ENCODE results near the gene INAFM1. TPM values are rescaled to one million over a fixed set of nuclear protein-coding genes. Genes with fewer than 3 reads are reported as not detected.

The INAFM1 gene
- 0.51 and 0.89 TPM in 2 replicates for total RNA-seq

DNA sequence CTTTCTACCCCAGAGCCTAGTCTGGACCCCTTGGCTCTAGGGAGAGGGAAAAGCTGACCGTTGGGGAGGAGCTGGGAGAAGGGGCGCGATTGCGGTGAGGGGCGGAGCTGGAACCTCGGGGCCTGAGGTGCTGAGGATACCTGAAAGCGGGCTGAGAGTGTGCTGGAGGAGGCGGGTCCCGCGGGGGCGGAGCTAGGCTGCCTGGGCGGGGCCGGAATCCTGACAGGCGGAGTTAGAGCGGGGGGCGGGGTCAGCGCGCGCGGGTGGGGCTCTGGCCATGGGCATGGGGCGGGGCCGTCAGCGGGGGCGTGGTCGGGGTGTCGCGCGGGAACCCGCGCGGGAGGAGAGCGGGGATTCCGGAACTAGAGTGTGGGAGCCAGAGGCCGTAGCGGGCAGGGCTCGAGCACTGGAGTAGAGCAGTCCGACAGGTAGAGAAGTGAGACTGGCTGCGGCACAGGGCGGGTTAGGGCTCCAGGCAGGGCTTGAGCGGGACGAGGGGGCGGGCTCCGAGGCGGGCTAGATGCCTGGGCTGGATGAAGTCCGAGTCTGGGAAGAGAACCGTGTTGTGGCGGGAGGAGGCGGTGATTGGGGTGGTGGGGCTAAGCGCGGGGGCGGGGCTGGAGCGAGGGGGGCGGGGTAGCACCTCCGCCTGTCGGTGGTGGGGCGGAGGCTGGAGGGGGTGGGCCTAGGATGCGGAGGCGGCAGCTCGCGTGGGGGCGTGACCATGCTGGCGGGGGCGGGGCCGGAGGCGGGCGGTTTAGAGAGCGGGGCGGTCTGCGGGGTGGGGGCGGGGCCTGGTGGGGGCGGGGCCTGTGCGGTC is at the start of gene INAFM1:
Gene INAFM1, plus strand, starts transcription at position 815 of the 820 bp plus-strand sequence. CDS start 35 bp downstream, outside the sequence.
- DNase-seq (ENCODE audit: low read depth in 2 of 2), result peak; percentile 77 to 95

DNA sequence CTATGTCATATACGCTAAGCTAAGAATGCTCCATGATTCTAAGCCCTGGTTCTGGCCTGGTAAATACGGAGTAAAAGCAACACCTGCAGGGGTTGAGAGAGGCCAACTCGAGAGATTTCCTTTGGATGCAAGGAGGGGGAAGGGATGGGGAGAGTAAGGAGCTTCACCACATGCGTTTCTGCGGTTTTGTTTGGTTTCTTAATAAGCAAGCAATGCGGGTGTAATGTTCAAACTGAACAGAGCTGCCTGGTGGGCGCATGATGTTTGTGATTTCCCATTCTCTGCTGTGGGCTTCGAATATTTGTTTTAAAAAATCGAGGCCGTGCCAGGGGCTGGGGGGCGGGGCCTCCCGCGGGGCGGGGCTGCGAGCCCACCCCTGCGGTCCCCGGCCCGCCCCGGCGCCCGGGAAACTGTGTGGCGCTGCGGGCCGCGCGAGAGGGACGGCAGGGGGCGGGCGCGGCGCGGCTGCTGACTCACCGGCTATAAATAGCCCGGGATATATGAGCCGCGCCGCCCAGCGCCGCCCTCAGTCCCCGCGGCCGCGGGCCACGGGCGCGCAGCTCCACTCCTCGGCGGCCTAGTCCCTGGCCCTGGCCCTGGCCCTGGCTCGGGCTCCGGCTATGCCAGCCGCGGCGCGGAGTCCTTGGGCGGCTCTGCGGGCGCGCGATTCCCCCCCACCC is 48.8 kb upstream of the INAFM1 start:
- DNase-seq (ENCODE audit: low read depth in 2 of 2), result peak in 1 of 2 donors; percentile 89

DNA sequence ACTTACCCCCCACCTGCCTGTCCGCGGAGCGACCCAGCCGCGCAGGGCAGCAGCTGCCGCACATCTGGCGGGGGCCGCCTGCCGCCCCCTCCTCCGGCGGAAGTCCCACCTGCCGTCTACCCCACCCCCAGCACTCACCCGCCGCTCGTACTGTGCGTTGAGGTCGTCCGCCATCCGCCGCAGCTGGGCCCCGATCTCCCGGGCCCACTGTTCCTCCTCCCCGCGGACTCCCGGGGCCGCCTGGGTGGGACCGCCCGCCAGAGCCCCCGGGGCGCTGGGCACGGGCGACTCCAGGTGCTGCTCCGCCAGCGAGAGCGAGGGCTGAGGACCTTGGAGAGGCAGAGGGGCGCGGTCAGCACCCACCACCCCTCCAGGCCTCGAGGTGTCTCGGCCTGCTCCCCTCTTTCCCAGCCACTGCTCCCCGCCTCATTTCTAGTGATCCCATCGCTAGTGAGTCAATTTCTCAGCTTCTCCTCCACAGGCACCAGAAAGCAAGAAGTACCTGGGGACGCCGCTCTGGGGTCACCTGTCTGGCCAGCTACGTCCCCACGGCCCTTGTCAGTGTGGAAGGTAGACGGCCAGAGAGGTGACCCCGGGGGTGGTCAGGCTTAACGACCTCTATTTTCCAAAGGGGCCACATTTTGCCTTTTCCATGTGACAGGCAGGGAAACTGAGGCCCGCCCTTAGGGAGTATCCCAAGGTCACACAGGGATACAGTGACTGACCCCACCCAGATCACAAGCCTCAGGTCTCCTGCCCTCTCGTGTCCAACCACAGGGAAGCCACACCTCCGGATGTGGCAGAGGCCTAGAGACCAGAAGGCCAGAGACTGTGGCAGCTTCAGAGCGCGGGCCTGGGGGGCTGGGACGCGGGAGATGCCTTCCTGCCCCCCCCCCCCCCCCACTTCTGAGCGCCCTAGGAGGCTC is 48.0 kb upstream of the INAFM1 start:
- DNase-seq (ENCODE audit: low read depth in 2 of 2), result peak in 1 of 2 donors; percentile 71

DNA sequence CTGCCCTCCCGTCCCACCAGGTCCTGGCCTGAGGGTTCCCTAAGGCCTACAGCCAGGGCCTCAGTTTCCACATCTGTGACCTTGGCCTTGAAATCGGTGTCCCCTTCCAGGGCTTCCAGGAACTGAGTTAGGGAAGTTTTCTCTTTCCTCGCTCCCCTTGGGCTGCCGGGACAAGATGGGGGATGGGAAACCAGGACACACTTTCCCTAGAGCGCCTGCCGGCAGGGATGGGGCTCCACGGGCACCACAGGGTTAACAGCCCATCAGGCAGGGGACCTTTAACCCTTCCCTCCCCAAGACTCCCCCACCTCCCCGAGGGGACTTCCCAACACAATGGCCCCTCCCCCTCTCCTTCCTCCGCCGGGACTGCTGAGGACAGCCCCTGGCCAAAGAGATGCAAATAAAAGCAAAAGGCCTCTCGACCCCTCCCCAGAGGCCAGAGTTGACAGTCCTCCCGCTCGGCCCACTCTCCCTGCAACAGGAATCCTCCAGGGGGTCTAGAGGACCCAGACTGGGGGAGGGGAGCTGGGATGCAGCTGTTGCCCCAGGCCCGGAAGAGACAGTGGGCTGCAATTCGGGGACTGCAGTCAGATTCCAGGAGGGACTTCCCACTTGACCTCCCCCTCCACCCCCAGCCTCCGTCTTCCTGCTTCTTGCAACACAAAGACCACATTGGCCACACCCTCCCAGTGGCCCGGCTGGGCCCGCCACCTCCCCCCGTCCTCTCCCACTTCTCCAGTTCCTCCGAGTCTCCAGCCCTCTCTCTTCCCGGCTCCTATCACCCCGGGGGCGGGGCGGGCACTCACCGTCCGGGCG is 47.1 kb upstream of the INAFM1 start:
- DNase-seq (ENCODE audit: low read depth in 2 of 2), result peak in 1 of 2 donors; percentile 91

DNA sequence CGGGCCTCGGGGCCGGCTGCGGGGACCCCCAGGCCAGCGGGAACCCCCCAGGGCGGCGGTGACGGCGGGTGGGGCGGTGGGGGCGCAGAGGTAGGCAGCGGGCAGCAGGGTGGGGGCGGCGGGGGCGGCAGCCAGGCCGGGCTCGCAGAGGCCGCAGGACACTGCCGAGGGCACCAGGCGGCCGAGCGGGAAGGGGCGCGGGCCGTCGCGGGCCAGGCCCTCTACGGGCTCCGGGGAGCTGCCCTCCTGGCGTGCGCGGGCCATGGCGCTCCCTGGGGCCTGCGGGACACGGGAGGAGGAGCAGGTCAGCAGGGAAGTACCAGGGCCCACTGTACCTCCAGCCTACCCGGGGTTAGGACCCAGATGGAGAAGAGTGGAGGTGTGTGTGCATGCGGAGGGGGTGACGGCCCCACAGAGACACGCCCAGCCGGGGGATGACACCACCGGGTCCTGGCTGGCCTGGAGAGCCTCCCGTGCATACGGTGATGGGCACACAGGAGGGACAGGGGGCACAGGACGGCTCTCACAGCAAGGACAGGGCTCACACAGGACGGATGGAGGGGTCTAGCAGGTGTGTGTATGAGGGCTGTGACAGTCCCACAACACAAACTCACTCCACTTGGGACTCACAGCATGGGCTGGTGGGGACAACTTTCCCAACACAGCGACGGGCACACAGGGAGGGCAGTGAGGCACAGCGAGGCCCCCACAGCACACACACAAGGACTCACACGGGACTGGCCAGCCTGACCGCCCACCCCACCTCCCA is 46.3 kb upstream of the INAFM1 start:
- DNase-seq (ENCODE audit: low read depth in 2 of 2), result peak in 1 of 2 donors; percentile 57

DNA sequence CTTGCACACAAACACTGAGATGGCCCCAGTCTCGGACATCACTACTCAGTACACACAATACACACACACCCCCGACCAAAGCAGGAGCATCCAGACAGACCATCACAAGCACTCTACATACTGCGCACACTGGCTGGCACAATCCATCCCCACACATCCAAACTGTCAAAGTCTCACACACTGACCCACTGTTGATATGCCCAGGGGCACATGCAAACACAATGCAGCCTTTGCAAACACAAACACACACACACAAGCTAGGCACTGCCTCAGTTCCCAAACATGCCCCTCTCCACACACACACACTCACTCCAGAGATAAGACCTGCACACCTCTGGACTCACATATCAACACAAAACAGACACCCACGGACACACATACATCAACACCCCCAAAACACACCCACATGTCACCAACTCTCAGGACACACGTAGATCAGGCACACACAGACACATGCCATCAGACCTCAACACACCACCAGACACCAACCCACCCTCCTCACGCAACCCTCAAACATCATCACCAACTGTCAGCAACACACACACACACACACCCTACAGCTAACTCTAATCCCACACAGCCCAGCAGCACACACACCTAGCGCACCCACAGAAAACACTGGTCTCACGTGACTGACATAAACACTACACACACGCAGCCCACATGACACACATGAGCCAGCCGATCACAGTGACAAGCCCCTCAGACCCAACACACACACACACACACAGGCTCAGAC is 45.6 kb upstream of the INAFM1 start:
- DNase-seq (ENCODE audit: low read depth in 2 of 2), result peak in 1 of 2 donors; percentile 77

DNA sequence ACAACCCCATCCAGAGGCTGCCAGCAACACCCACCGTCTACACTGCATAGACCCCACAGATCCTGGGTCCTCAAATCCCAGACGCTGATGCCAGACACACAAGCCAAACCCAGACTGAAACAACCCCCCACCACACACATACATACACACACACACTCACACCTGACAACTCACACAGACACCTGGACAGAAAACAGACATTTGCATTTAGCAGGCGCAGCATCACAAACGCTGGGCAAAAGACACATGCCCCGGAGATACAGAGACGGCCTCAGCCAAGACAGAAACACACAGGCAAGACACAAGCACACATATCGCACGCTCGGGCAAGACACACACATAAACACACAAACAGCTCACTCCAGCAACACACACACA is 45.0 kb upstream of the INAFM1 start:
- DNase-seq (ENCODE audit: low read depth in 2 of 2), result no peak

DNA sequence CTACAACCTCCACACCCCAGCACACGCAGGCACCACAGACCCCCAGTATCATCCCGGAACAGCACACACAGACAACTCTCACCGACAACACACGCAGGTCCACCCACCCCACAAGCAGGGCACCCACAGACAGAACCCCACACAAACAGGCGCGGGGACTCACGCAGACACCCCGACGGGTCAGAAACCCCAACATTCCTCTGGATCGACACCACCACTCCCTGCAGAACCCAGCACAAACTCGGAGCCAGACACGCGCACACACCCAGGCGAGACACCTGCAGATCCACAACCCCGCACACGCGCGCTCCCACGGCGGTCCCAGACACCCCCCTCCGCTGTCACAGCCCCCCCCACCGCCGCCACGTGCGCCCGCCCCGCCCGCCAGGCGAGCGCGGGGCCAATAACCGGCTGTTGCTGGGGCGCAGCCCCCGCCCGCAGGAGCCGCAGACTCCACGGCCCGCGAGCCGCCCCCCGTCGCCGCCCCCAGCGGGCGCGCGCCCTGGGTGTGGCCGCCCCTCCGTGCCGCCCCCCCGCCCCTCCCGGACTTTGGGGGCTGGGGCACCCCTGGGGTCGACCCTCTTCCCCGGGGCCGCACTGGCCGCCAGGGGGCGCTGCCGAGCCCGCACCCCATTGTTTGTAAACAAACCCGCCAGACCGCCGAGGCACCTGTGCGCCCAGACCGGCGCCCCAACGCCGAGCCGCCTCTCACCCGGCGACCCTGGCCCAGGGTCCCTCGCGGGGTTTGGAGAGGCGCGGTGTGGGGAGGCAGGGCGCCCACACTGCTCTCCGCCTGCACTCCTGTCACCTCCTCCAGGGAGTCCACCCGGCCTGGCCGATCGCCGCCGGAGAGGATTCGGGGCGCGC is 44.4 kb upstream of the INAFM1 start:
- peak in 1 of 2 donors; percentile 74 for DNase-seq (ENCODE audit: low read depth in 2 of 2)

DNA sequence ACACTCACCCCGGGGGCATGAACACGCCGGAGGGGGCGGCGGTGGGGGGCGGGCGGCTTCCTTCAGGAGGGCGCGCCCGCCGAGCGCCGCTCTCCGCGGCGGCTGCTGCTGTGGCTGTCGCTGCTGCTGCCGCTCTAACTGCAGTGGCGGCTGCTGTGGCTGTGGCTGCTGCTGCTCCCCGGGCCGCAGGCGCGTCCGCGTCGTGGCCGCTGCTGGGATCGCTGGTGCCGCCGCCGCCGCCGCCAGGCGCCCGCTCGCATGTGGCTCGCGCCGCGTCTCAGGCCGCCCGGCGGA is 43.8 kb upstream of the INAFM1 start, which contains the start of gene BBC3:
Gene BBC3, minus strand, starts transcription at position 279 of the 294 bp plus-strand sequence. CDS start 2,768 bp downstream, outside the sequence.
- no peak for DNase-seq (ENCODE audit: low read depth in 2 of 2)

DNA sequence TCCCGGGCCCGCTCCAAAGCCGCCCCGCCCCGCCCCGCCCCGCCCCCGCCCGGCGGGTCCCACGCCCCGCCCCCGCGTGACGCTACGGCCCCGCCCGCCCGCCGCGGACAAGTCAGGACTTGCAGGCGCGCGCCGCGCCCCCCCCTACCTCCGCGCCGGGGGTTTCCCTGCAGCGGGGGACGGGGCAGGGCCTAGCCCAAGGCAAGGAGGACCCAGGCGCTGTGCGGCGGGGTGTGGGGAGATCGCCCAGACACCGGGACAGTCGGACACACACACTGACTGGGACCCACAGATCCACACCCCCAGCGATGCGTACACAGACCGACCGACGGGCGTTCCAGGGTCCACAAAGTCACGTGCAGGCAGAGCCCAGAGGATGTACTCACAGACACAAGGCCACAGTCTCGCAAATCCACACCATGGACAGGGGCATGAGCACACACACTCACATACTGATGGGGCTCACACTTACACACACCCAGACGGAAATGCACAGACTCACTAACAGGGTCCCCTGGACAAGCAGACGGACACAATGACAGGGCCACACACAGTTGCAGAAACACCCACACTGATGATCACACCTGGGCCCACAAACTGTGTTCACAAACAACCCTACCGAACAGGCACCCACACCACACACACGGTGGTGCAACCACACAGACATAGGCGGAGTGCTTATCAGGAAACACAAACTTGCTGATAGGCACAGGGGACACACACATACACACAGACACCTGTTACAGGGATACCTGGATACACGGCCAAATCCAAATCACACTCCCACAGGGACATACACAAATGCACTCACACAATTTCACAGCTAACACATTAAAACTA is 43.2 kb upstream of the INAFM1 start:
- DNase-seq (ENCODE audit: low read depth in 2 of 2), result peak; percentile 71 to 92

DNA sequence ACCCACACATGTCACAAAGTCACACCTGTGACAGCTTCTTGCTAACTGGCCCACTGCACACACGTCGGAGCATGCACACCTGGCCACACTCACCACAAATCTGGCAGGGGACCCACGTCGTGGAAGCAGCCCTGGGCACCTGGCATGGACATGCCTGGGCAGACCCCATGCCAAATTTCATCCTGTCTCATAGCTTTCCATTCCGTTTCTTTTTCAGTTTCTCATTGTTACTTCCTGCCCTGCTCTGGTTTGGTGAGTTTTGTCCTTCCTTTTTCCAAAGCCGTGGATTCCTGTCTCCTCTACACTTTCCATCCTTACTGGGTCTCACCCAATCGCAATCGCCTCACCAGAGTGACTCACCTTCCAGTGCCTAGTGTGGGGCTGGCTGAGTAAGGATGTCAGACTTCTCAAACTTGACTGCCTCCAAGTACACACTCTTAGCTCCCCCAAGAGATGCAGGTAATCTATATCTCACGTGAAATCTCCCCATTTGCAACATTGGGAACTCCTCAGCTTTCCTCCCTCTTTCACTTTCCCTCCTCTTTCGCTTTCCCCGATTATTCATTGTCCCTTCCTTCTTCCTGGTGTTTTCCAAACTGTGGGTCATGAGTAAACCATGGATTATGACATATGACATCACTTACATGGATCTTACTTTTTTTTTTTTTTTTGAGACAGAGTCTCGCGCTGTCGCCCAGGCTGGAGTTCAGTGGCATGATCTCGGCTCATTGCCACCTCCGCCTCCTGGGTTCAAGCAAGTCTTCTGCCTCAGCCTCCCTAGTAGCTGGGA is 42.1 kb upstream of the INAFM1 start:
- DNase-seq (ENCODE audit: low read depth in 2 of 2), result peak; percentile 64 to 81

DNA sequence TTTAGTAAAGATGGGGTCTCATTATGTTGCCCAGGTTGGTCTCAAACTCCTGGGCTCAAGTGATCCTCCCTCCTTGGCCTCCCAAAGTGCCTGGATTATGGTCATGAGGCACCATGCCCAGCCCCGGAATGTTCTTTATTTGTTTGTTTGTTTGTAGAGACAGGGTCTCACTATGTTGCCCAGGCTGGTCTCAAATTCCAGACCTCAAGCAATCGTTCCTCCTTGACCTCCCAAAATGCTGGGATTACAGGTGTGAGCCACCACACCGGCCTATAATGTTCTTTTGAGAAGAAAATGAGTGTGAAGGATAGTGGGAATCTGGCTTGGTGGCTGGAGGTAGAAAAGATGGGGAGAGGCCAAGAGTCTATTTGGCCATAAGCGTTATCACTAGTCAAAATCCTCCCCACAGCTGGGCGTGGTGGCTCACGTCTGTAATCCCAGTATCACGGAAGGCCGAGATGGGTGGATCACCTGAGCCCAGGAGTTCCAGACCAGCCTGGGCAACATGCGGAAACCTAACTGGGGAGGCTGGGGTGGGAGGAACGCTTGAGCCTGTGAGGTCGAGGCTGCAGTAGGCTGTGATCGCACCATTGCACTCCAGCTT is 38.5 kb upstream of the INAFM1 start:
- no peak for DNase-seq (ENCODE audit: low read depth in 2 of 2)

DNA sequence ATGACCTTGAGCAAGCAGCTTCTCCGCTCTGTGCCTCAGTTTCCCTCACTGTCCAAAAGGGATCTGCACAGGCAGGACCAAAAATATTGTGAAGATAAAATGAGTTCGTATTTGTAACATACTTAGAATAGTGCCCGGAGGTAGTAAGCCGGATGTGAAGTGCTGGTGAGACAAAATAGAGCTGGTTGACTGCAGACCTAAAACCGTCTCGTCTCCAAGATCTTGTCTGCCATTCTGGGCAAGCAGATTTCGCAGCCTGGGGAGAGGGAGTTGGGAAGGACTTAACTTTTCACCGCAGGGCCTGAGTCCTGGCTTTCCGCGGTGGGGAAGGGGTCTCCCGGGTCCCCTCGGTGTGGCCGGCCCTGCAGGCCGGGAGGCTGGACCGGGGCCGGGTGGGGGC is 35.5 kb upstream of the INAFM1 start:
- DNase-seq (ENCODE audit: low read depth in 2 of 2), result no peak

DNA sequence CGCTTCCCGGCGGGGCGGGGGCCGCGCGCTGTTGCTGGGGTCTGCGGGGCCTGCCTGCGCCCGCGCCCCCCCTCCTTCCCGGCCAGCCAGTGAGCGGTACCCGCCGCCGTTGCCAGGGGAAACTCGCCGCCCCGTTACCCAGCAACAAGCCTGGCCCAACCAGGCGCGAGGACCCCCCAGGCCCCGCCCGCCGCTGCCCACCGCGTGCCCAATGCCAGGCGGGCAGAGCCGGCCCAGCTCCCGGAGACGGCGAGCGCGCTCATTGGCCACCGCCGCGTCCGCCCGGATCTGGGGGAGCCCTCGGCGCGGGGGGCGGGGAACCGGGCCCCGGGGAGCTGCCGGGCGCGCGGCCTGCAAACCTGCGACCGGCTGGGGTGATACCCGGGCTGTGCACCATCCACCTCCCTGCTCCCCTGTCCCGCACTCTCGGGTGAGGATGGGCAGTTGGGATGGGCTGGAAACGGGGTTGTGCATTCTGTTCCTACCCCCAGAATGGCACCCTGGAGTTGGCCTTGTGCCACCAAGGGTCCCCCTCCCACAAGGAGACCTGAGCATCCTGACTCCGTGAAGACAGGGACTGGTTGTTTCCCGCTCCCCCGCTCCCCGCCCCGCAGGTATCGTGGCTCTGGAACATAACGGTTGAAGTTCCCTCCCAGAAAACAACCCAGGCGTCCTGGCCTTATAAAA is 34.9 kb upstream of the INAFM1 start:
- DNase-seq (ENCODE audit: low read depth in 2 of 2), result peak in 1 of 2 donors; percentile 80

DNA sequence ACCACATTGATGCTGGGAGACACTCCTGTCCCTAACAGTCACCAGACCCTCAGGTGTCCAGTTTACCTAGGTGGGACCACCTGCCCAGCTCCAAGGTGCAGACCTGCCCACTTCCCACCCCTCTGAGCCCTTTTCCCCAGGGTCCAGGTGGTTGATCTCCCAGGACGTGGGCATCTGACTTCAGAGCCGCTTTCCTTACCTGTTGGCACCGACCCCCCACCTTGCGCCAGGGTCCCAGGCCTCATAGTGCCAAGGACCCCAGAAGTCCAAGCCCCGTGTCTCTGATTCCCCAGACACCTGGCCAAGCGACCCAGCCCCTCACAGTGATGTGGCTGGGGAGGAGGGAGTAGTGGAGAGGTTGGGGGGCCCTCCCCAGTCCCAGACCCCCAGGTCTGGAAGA is 34.1 kb upstream of the INAFM1 start:
- DNase-seq (ENCODE audit: low read depth in 2 of 2), result no peak
